Measurements from ENCODE around the gene SLIT3.
"Not testable (repeated sequence)": the region's sequence is repeated elsewhere in the genome, so short reads cannot be mapped to it uniquely, and the experiment has no call there.

The SLIT3 gene

GRCh38 chr5:168752416-168753190 is 548.3 kb downstream of the SLIT3 start:
- DNase-seq (ENCODE audit: low read depth in 1 of 2, low spot score in 1 of 2) = no peak

DNA sequence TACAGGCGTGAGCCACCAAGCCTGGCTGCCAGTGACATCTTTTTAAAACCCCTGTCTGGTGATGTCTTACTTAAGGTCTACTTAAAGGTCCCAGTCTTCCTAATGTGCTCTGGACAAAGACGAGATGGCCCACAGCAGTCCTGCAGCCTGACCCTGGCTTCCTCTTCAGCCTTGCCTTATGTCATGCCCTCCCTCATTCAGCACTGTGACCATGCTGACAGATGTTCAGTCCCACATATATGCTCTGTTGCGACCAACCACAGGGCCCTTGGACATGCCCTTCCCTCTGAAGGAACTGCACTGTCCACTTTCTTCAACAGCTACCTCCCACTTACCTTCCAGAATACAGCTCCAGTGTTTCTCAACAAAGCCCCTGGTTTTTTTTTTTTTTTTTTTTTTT is 548.9 kb downstream of the SLIT3 start:
- no peak for DNase-seq (ENCODE audit: low read depth in 1 of 2, low spot score in 1 of 2)

DNA sequence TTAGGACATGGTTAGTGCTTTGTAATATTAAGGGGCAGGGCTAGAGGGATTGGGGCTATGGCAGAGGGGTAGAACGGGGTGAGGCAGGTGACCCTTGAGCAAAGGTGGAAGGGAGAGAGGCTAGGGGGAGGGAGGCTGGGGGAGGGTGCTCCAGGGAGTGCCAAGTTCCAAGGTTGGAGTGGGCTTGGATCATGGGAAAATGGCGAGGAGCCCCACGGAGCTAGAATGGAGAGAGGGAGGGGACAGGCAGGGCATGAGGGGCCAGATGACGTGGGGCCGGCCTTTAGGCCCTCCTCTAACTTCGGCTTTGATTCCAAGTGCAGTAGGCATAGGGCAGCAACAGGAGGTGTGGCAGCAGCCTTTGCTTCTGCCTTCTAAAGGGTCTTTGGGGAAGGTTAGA is 550.0 kb downstream of the SLIT3 start:
- DNase-seq (ENCODE audit: low read depth in 1 of 2, low spot score in 1 of 2) = no peak

GRCh38 chr5:168749391-168750100 is 551.4 kb downstream of the SLIT3 start:
- DNase-seq (ENCODE audit: low read depth in 1 of 2, low spot score in 1 of 2) = no peak

GRCh38 chr5:168747987-168748777 is 552.8 kb downstream of the SLIT3 start:
- no peak for DNase-seq (ENCODE audit: low read depth in 1 of 2, low spot score in 1 of 2)

GRCh38 chr5:168746893-168747640 is 553.9 kb downstream of the SLIT3 start:
- no peak for DNase-seq (ENCODE audit: low read depth in 1 of 2, low spot score in 1 of 2)

DNA sequence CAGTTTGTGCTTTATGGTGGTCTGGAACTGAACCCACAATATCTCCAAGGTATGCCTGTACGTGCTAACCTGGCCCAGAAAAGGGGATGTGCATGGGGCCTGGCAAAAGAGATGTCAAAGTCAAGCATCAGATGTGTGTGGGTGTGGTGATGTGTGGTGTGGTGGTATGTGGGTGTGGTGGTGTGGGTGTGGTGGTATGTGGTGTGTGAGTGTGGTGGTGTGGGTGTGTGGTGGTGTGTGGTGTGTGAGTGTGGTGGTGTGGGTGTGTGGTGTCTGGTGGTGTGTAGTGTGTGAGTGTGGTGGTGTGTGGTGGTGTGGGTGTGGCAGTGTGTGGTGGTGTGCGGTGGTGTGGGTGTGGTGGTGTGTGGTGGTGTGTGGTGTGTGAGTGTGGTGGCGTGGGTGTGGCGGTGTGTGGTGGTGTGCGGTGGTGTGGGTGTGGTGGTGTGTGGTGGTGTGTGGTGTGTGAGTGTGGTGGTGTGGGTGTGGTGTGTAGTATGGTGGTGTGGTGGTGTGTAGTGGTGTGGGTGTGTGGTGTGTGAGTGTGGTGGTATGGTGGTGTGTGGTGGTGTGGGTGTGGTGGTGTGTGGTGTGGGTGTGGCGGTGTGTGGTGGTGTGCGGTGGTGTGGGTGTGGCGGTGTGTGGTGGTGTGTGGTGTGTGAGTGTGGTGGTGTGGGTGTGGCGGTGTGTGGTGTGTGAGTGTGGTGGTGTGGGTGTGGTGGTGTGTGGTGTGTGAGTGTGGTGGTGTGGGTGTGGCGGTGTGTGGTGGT is 554.6 kb downstream of the SLIT3 start:
- not testable (repeated sequence) for DNase-seq (ENCODE audit: low read depth in 1 of 2, low spot score in 1 of 2)

DNA sequence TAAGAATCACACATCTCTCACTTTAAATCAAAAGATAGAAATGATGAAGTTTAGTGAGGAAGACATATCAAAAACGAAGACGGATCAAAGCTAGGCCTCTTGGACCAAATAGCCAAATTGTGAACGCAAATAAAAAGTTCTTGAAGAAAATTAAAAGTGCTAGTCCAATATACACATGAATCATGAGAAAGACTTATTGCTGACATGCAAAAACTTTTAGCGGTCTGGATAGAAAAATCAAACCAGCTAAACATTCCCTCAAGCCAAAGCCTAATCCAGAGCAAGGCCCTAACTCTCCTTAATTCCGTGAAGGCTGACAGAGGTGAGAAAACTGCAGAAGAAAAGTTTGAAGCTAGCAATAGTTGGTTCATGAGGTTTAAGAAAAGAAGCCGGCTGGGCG is 557.3 kb downstream of the SLIT3 start:
- DNase-seq (ENCODE audit: low read depth in 1 of 2, low spot score in 1 of 2) = no peak

- not testable (repeated sequence) for DNase-seq (ENCODE audit: low read depth in 1 of 2, low spot score in 1 of 2)
Observed at GRCh38 chr5:168742311-168742710, 558.6 kb downstream of the SLIT3 start.

DNA sequence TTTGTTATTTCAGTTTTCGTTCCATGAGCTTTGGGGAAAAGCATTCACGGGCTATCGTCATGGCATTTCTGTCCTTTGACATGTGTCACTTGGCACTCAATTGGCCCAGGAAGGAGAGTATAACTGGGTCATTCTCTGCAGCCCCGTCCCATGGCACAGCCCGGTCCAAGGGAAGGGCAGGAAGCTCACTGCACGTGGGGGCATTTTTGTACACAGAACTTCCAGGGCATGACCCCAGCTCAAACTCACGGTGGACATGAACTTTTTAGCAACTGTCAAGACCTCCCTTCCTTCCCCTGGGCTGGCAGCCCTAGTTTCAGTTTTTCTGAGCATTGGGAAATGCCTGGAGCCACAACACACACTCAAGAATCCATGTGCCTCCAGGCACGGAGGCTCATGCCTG is 560.1 kb downstream of the SLIT3 start:
- DNase-seq (ENCODE audit: low read depth in 1 of 2, low spot score in 1 of 2) = no peak

DNA sequence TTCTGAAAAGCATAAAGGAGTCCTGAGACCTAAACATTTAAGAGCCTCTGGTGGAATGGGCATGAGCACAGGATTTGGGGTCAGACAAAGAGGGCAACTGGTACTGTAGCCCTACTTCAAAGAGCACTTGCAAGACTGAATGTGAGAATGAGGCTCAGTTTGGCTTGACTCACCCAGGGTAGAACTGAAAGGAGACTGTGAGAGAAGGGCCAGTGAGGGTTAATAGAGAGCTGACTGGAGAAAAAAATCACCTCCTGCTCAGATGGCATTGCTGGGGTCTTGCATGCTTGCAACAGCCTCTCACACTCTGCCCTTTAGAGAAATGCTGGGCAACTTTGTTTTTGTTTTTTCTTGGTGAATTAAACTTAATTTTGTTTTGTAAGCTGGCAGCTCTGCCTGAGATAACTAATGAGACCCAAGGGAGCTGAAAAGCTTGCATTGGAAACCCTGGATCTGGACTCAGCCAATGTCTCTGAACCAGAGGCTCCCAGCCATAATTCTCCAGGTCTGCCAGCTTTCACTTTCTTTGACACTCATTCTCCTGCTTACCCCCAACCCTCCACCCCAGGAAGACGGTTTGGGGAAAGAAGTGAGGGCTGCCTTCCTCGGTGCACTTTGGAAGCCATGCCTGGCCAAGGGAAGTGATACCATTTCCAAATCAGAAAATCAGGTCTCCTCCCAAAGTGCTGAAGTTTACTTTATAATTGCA is 560.7 kb downstream of the SLIT3 start:
- no peak for DNase-seq (ENCODE audit: low read depth in 1 of 2, low spot score in 1 of 2)

DNA sequence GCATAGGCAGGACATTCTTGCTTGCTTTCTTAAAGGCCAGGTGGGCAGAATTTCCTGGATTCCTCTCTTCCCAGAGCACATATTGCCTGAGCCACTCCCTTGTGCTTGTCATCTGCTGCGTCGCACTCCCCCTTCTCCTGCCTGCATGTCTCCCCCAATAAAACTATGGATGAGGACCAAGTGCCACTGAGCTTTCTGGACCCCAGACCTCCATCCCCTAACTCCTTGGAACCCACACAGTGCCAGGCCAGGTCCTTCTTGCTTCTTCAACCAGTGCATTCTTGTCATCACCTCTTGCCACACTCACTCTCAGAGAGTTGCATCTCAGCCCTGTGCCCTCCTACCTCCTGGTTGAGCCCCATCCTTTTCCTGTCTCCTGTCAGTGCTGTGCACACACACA is 563.9 kb downstream of the SLIT3 start:
- DNase-seq (ENCODE audit: low read depth in 1 of 2, low spot score in 1 of 2) = no peak

GRCh38 chr5:168736281-168736831 is 564.6 kb downstream of the SLIT3 start:
- DNase-seq (ENCODE audit: low read depth in 1 of 2, low spot score in 1 of 2) = no peak

DNA sequence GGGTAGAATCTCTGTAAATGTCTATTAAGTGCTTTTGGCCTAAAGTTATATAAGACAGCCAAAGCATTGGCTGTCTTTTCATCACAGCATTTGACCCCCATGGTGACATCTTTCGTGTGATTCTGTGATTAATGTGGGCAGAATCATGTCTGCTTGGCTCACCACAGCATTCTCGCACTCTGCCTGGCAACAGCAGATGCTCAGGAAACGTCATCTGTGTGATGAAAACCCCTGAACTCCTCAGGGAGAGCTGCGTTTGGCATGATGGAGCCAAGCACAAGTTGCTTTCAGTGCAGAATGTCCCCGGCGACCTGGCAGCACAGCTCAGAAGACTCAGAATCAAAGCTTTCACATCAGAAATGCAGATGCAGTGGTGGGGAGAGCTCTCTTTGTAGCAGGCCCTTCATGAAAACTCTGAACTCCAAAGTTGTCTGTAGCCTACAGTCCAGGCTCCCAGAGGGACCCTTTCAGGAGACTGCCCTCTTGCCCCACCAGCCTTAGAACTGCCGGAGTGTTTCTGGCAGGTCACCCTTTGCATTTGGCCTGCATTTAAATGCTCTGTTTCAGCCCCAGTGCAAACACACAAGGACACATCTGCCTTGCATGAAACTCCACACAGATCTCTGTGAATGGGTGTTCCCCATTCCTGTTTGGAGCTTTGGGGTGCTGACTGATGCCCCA is 566.2 kb downstream of the SLIT3 start:
- DNase-seq (ENCODE audit: low read depth in 1 of 2, low spot score in 1 of 2) = no peak

DNA sequence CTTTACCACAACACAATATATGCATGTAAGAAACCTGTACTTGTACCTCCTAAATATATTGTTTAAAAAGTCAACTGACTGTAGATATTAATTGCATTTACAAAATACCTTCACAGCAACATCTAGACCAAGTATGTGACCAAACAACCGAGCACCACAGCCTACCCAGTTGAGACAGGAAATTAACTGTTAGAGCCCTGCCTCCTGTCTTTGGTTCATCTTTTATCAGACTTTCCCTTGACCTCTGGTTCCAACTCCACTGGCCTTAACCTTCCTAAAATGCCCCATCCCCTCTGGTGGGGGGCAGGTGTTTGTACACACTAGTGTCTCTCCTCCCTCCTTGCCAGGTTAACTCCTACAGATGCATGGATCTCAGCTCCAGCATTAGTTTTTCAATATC is 566.8 kb downstream of the SLIT3 start:
- DNase-seq (ENCODE audit: low read depth in 1 of 2, low spot score in 1 of 2) = no peak

GRCh38 chr5:168728546-168729211 is 572.3 kb downstream of the SLIT3 start:
- no peak for DNase-seq (ENCODE audit: low read depth in 1 of 2, low spot score in 1 of 2)

- no peak for DNase-seq (ENCODE audit: low read depth in 1 of 2, low spot score in 1 of 2)
Observed at GRCh38 chr5:168727547-168727946, 573.4 kb downstream of the SLIT3 start.

GRCh38 chr5:168726342-168726741 is 574.6 kb downstream of the SLIT3 start:
- no peak for DNase-seq (ENCODE audit: low read depth in 1 of 2, low spot score in 1 of 2)

Data from stimulated activated CD4-positive, alpha-beta T cell treated with anti-CD3 and anti-CD28 coated beads, Interleukin-15, amount 100 ng/mL, for 1 hour (primary cell).